Endothelial cell of umbilical vein (primary cell): ENCODE data around the gene KIF23. TPM values are rescaled to one million over a fixed set of nuclear protein-coding genes. Genes with fewer than 3 reads are reported as not detected.

Source experiments
- BruUV-seq: library from RNA; stranded (reverse); fragments of 400-500 nt; replicated peaks from 2 replicates; lab custom pipeline; 2021; lab: Mats Ljungman, UMichigan
- CTCF ChIA-PET: fragments of 300-600, 350-600 bp; sonication (Branson Sonifier 250); formaldehyde crosslinking; loops from one replicate; lab custom pipeline; 2021; ENCODE audit warnings: antibody characterized with exemption, inconsistent platforms; lab: Charles Lee
- POLR2A ChIA-PET: fragments of 300-600, 350-600 bp; sonication (Branson Sonifier 250); formaldehyde crosslinking; loops from one replicate; lab custom pipeline; 2021; ENCODE audit warnings: antibody characterized with exemption, inconsistent platforms; lab: Charles Lee
- DNase-seq: peaks from one replicate; pipeline ENCODE4 v3.0.0-alpha.2; 2011; ENCODE audit warnings: low read depth, low spot score
- FAIRE-seq: peaks from 2 replicates; lab custom pipeline; 2011; peaks lifted over from hg19 to GRCh38; lab: Jason Lieb, UNC
- H2AFZ ChIP-seq: 2 replicates; pipeline ENCODE4 v1.6.0; 2012; ENCODE audit warnings: low read depth, low read length, control low read depth, inconsistent platforms
- H3K27ac ChIP-seq: 2 replicates; pipeline ENCODE4 v1.5.1; 2011; ENCODE audit warnings: low read depth, mild to moderate bottlenecking, control low read depth, low read length, moderate library complexity; ENCODE audit not compliant: insufficient read depth
- H3K27me3 ChIP-seq, 2 experiments: 2 replicates each; pipeline versions ENCODE4 v1.6.0 to v1.6.1; 2011; ENCODE audit warnings: low read length in 2 of 2, mixed read lengths in 1 of 2; ENCODE audit not compliant: control insufficient read depth in 2 of 2, insufficient read depth in 2 of 2
- H3K36me3 ChIP-seq, 2 experiments: 2 replicates in 1 of 2; 3 replicates in 1 of 2; pipeline ENCODE4 v1.5.1; 2011; ENCODE audit warnings: low read length in 2 of 2, mild to moderate bottlenecking in 1 of 2, moderate library complexity in 1 of 2; ENCODE audit not compliant: control insufficient read depth in 2 of 2, insufficient read depth in 2 of 2; ENCODE audit errors: extremely low read depth in 1 of 2
- H3K4me1 ChIP-seq: 3 replicates; pipeline ENCODE4 v1.5.1; 2011; ENCODE audit warnings: mild to moderate bottlenecking, low read length; ENCODE audit not compliant: control insufficient read depth, insufficient read depth; ENCODE audit errors: extremely low read depth
- H3K4me2 ChIP-seq: 2 replicates; pipeline ENCODE4 v1.6.1; 2011; ENCODE audit warnings: low read length, control low read depth, mixed read lengths; ENCODE audit not compliant: insufficient read depth
- H3K4me3 ChIP-seq, 3 experiments: fragments of 200-600 bp in 1 of 3; sonication (generic), shearing (Covaris generic) in 1 of 3; replicated peaks in 1 of 3; 2 replicates each; pipeline ENCODE4 v1.5.1; 2011 to 2016; ENCODE audit warnings: control low read depth in 3 of 3, low read length in 3 of 3, mild to moderate bottlenecking in 2 of 3, inconsistent platforms in 1 of 3, low read depth in 1 of 3, moderate library complexity in 1 of 3; ENCODE audit not compliant: insufficient read depth in 1 of 3
- H3K79me2 ChIP-seq: 2 replicates; pipeline ENCODE4 v1.6.0; 2012; ENCODE audit warnings: low read length, inconsistent platforms; ENCODE audit not compliant: control insufficient read depth, insufficient read depth
- H3K9ac ChIP-seq: replicated peaks from 2 replicates; pipeline ENCODE3; 2011; ENCODE audit warnings: low read length, control low read depth; ENCODE audit not compliant: insufficient read depth; ENCODE audit errors: extremely low read depth
- H3K9me1 ChIP-seq: replicated peaks from 3 replicates; pipeline ENCODE4 v1.6.0; 2011; ENCODE audit warnings: mild to moderate bottlenecking, low read length; ENCODE audit not compliant: control insufficient read depth, insufficient read depth; ENCODE audit errors: extremely low read depth
- H3K9me3 ChIP-seq: replicated peaks from 2 replicates; pipeline ENCODE4 v1.5.1; 2012; ENCODE audit warnings: low read length, inconsistent platforms; ENCODE audit not compliant: control insufficient read depth, insufficient read depth
- H4K20me1 ChIP-seq: replicated peaks from 2 replicates; pipeline ENCODE3; 2011; ENCODE audit warnings: mild to moderate bottlenecking, low read length; ENCODE audit not compliant: control insufficient read depth, insufficient read depth; ENCODE audit errors: extremely low read depth
- CTCF ChIP-seq, 2 donors: IDR thresholded peaks; 1 replicate in 1 of 2; 2 replicates in 1 of 2; pipeline ENCODE4 v1.5.1; 2011; ENCODE audit warnings: low read length in 2 of 2, mild to moderate bottlenecking in 2 of 2, moderate library complexity in 2 of 2, control low read depth in 1 of 2, inconsistent platforms in 1 of 2, low read depth in 1 of 2; ENCODE audit not compliant: insufficient read depth in 1 of 2; ENCODE audit errors: extremely low read depth in 1 of 2
- EZH2 ChIP-seq: IDR thresholded peaks from 2 replicates; pipeline ENCODE4 v1.6.1; 2012; ENCODE audit warnings: borderline replicate concordance, low read depth, mild to moderate bottlenecking, moderate library complexity, low read length, inconsistent platforms; ENCODE audit not compliant: severe bottlenecking
- FOS ChIP-seq: IDR thresholded peaks from 2 replicates; pipeline ENCODE4 v1.6.1; 2011; ENCODE audit warnings: mild to moderate bottlenecking, low read length, moderate library complexity, borderline replicate concordance; ENCODE audit not compliant: insufficient read depth
- GATA2 ChIP-seq: IDR thresholded peaks from 2 replicates; pipeline ENCODE4 v1.7.0; 2011; ENCODE audit warnings: low read depth, mild to moderate bottlenecking, moderate library complexity, mixed read lengths, low read length; ENCODE audit not compliant: insufficient read length, insufficient read depth
- JUN ChIP-seq: IDR thresholded peaks from 2 replicates; pipeline ENCODE4 v1.6.1; 2011; ENCODE audit warnings: borderline replicate concordance, low read depth; ENCODE audit not compliant: insufficient read length, insufficient read depth
- POLR2AphosphoS5 ChIP-seq: IDR thresholded peaks from 2 replicates; pipeline ENCODE4 v1.6.1; 2012; ENCODE audit warnings: low read depth, mild to moderate bottlenecking, control low read depth, low read length, moderate library complexity; ENCODE audit not compliant: insufficient read depth
- dilution Hi-C: fragments of 300-500 bp; cut with MboI; formaldehyde crosslinking; loops from one replicate; pipeline ENCODE4 v1.15.0; 2019; ENCODE audit warnings: low sequenced_read_pairs; ENCODE audit not compliant: extremely low pct_ligation_motif_present
- intact Hi-C: fragments of 100-400 bp; cut with micrococcal nuclease; formaldehyde crosslinking; loops from one replicate; pipeline ENCODE4 v1.10.0; 2022
- polyA plus RNA-seq, 4 experiments: library from polyadenylated mRNA; depleted of rRNA in 3 of 4; stranded (reverse) in 3 of 4; unstranded in 1 of 4; fragments of >200 nt; gene quantifications; 2 replicates each; pipeline versions ENCODE4 v1.2.1 to v1.2.3, GENCODE V29; 2011 to 2012; ENCODE audit warnings: missing spikeins in 1 of 4
- total RNA-seq: library from RNA; stranded (reverse); gene quantifications from 2 replicates; pipeline ENCODE4 v1.2.3, GENCODE V29; 2021

KIF23 gene
- total and polyA plus RNA-seq, 2 donors (not counting 3 experiments of a cell fraction or from before 2014, with no cell fraction given), result 25.4 to 64.7 TPM

DNA sequence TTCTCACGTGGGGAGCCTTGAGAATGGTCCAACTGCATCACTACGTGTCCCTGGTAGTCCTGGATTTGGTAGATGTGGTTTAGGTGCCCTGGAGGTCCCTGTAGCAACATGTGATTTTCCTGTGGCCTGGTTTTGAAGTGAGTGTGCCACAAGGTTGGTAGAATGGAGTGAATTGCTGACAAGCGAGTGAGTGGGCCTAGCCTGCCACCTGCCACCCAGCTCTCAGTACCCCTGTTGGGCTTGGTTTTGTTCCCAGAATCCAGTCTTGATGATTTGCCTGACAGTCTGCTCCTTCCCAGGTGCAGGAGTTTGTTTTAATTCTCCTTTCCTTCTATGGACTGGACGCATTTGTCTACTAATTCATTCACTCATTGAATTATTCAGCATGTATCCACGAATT, 57.9 kb downstream of the KIF23 start:
- no peak for FAIRE-seq
- ChIA-PET CTCF (interaction anchor here (1.1 kb wide), 1 partner anchor 9 kb away, joined by 3 read pairs; no protein-coding TSS in a partner anchor), POLR2A (no interaction called here)
- no peak overlapping the region for H3K4me3 ChIP-seq
- dilution Hi-C loops (no loop called here), intact Hi-C loops (loop anchor here (10.0 kb wide), 1 partner anchor 1183 kb away; no protein-coding TSS in a partner anchor)
- no peaks in the 10 kb centered on the region for H3K27me3 ChIP-seq
- no TSS peak for BruUV-seq
- H3K4me2 ChIP-seq, result no peak overlapping the region
- H3K36me3 ChIP-seq, result no peaks in the 10 kb centered on the region
- no peaks in the 10 kb centered on the region for H3K9me1 ChIP-seq
- no peaks in the 10 kb centered on the region for H3K9me3 ChIP-seq
- H3K79me2 ChIP-seq, result no peaks in the 10 kb centered on the region
- H3K9ac ChIP-seq, result no peak overlapping the region
- no peak overlapping the region for H2AFZ ChIP-seq
- DNase-seq, result no peak
- TF ChIP-seq GATA2 (no peak), CTCF (IDR thresholded peaks at IDR 0.05; ENCODE audit: extremely low read depth in 1 of 2, insufficient read depth in 1 of 2, low read depth in 1 of 2, low read length in 2 of 2) (no peak), EZH2 (no peak), POLR2AphosphoS5 (no peak), JUN (no peak), FOS (no peak)
- no peaks in the 10 kb centered on the region for H4K20me1 ChIP-seq
- no peak overlapping the region for H3K27ac ChIP-seq
- peaks cover 15% of the 10 kb centered on the region for H3K4me1 ChIP-seq
